Esophagus muscularis mucosa (tissue), 4 donors: ENCODE results near the gene TLE6. TPM values are rescaled to one million over a fixed set of nuclear protein-coding genes. Genes with fewer than 3 reads are reported as not detected.

ENCODE experiments used
- DNase-seq: peaks from one replicate; pipeline ENCODE4 v3.0.0-alpha.2; 2017; ENCODE audit errors: extremely low spot score
- H3K27ac ChIP-seq, 4 donors: fragments of 200-600 bp; sonication (generic); replicated peaks in 1 of 4; 1 replicate in 3 of 4; 2 replicates in 1 of 4; pipeline ENCODE4 v1.5.1; 2016 to 2019; ENCODE audit warnings: mild to moderate bottlenecking in 1 of 4
- H3K27me3 ChIP-seq, 4 donors: fragments of 200-600 bp; sonication (generic); one replicate each; pipeline versions ENCODE4 v1.5.1 to v1.6.0; 2016 to 2019
- H3K36me3 ChIP-seq, 4 donors: fragments of 200-600 bp; sonication (generic); one replicate each; pipeline ENCODE4 v1.5.1; 2016 to 2019
- H3K4me1 ChIP-seq, 4 donors: fragments of 200-600 bp; sonication (generic); one replicate each; pipeline ENCODE4 v1.5.1; 2016 to 2019
- H3K4me3 ChIP-seq, 4 donors: fragments of 200-600 bp; sonication (generic); 1 replicate in 2 of 4; 2 replicates in 2 of 4; pipeline ENCODE4 v1.5.1; 2016 to 2019; ENCODE audit warnings: mild to moderate bottlenecking in 4 of 4, moderate library complexity in 1 of 4
- H3K9me3 ChIP-seq, 4 donors: fragments of 200-600 bp; sonication (generic); 1 replicate in 3 of 4; 2 replicates in 1 of 4; pipeline ENCODE4 v1.5.1; 2016 to 2019
- CTCF ChIP-seq, 3 experiments: fragments of 200-600 bp in 2 of 3; fragments of 450-650 bp in 1 of 3; sonication (generic) in 2 of 3; IDR thresholded peaks; one replicate each; pipeline ENCODE4 v1.5.1; 2017 to 2019; ENCODE audit warnings: antibody characterized with exemption in 3 of 3, mild to moderate bottlenecking in 2 of 3, moderate library complexity in 1 of 3
- EP300 ChIP-seq: sonication (generic); formaldehyde crosslinking; IDR thresholded peaks from one replicate; pipeline ENCODE4 v1.6.1; 2017; ENCODE audit warnings: antibody characterized with exemption
- POLR2A ChIP-seq: fragments of 450-650 bp; IDR thresholded peaks from one replicate; pipeline ENCODE4 v1.6.1; 2017; ENCODE audit warnings: antibody characterized with exemption, moderate library complexity, mild to moderate bottlenecking, low read depth
- POLR2AphosphoS5 ChIP-seq, 2 donors: sonication (generic); formaldehyde crosslinking; IDR thresholded peaks; one replicate each; pipeline ENCODE4 v1.6.1; 2017; ENCODE audit warnings: antibody characterized with exemption in 2 of 2
- WGBS: methylation state at CpG from one replicate; pipeline ENCODE4 v1.1.5; 2018; 5-methylcytosine and 5-hydroxymethylcytosine counted together
- intact Hi-C: fragments of 100-400 bp; cut with DNase I; formaldehyde crosslinking; loops from one replicate; pipeline ENCODE4 v1.15.1; 2023
- total RNA-seq, 4 donors: library from RNA; depleted of rRNA; stranded (reverse); fragments of >200 nt; gene quantifications; one replicate each; pipeline versions ENCODE4 v1.1.0 to v1.2.1, GENCODE V29; 2016

The TLE6 gene
- total RNA-seq, 4 donors from 2014 or later: 0.75 to 1.2 (median 0.91) TPM; not detected in 1

GRCh38 chr19:3017923-3018322 is 40.6 kb downstream of the TLE6 start:
- Histone ChIP-seq H3K36me3 (peaks cover 4 to 59% (median 43%) of the 10 kb centered on the region in 4 donors), H3K4me3 (no peak overlapping the region), H3K4me1 (no peaks in the 10 kb centered on the region), H3K9me3 (no peaks in the 10 kb centered on the region), H3K27ac (no peak overlapping the region), H3K27me3 (no peaks in the 10 kb centered on the region)
- WGBS: 93% methylated on average over 7 of the region's 7 CpGs
- intact Hi-C loops: no loop called here
- no peak for DNase-seq
- TF ChIP-seq EP300 (no peak), POLR2AphosphoS5 (IDR thresholded peaks at IDR 0.05) (no peak), CTCF (IDR thresholded peaks at IDR 0.05) (no peak), POLR2A (no peak)

GRCh38 chr19:3019211-3019854 is 42.0 kb downstream of the TLE6 start:
- no peaks in the 10 kb centered on the region for H3K4me1 ChIP-seq
- intact Hi-C loops: no loop called here
- H3K36me3 ChIP-seq: peaks cover under 1 to 45% (median 30%) of the 10 kb centered on the region in 4 donors
- H3K27ac ChIP-seq: no peak overlapping the region
- H3K4me3 ChIP-seq: no peak overlapping the region
- no peaks in the 10 kb centered on the region for H3K9me3 ChIP-seq
- no peaks in the 10 kb centered on the region for H3K27me3 ChIP-seq
- no peak for TF ChIP-seq EP300
- TF ChIP-seq POLR2A: no peak
- TF ChIP-seq CTCF (IDR thresholded peaks at IDR 0.05): no peak
- TF ChIP-seq POLR2AphosphoS5 (IDR thresholded peaks at IDR 0.05): no peak
- DNase-seq: no peak
- WGBS: 91% methylated on average over 26 of the region's 28 CpGs

- no peak for TF ChIP-seq CTCF (IDR thresholded peaks at IDR 0.05)
- no peak for TF ChIP-seq EP300
- TF ChIP-seq POLR2A: no peak
- TF ChIP-seq POLR2AphosphoS5 (IDR thresholded peaks at IDR 0.05): no peak
- no peaks in the 10 kb centered on the region for H3K9me3 ChIP-seq
- H3K4me1 ChIP-seq: no peaks in the 10 kb centered on the region
- intact Hi-C loops: no loop called here
- H3K27me3 ChIP-seq: no peaks in the 10 kb centered on the region
- no peak for DNase-seq
- peaks cover 0 to 38% (median 25%) of the 10 kb centered on the region in 4 donors for H3K36me3 ChIP-seq
- H3K4me3 ChIP-seq: no peak overlapping the region
- WGBS: 86% methylated on average over 18 of the region's 18 CpGs
- no peak overlapping the region for H3K27ac ChIP-seq
Observed at GRCh38 chr19:3020321-3020960, 43.1 kb downstream of the TLE6 start.

- Histone ChIP-seq H3K9me3 (no peaks in the 10 kb centered on the region), H3K4me1 (peaks cover 5 to 17% (median 14%) of the 10 kb centered on the region in 4 donors), H3K27me3 (no peaks in the 10 kb centered on the region), H3K4me3 (no peak overlapping the region), H3K36me3 (peaks cover 0 to 17% (median 12%) of the 10 kb centered on the region in 4 donors), H3K27ac (no peak overlapping the region)
- intact Hi-C loops: no loop called here
- no peak for TF ChIP-seq POLR2AphosphoS5 (IDR thresholded peaks at IDR 0.05)
- no peak for TF ChIP-seq CTCF (IDR thresholded peaks at IDR 0.05)
- no peak for TF ChIP-seq EP300
- no peak for TF ChIP-seq POLR2A
- WGBS: 78% methylated on average over 4 of the region's 5 CpGs
- no peak for DNase-seq
Observed at GRCh38 chr19:3024509-3024869, 47.1 kb downstream of the TLE6 start.
